Stimulated activated CD4-positive, alpha-beta T cell treated with anti-CD3 and anti-CD28 coated beads, Interleukin-2, amount 100 ng/mL, for 48 hours (primary cell): ENCODE measurements around the gene XYLT1.

ENCODE experiments used
- DNase-seq, 2 donors: peaks; one replicate each; pipeline ENCODE4 v3.0.0-alpha.2; 2020

Gene XYLT1

GRCh38 chr16:17162560-17162959 is 308.2 kb downstream of the XYLT1 start:
- no peak for DNase-seq

- no peak for DNase-seq
Measured at GRCh38 chr16:17160920-17161431, 309.8 kb downstream of the XYLT1 start.

GRCh38 chr16:17160285-17160853 is 310.4 kb downstream of the XYLT1 start:
- no peak for DNase-seq

- DNase-seq: no peak
Measured at GRCh38 chr16:17159617-17160016, 311.1 kb downstream of the XYLT1 start.

- no peak for DNase-seq
Measured at GRCh38 chr16:17155936-17156335, 314.8 kb downstream of the XYLT1 start.

GRCh38 chr16:17155485-17155884 is 315.3 kb downstream of the XYLT1 start:
- DNase-seq: no peak

GRCh38 chr16:17154981-17155380 is 315.8 kb downstream of the XYLT1 start:
- no peak for DNase-seq

GRCh38 chr16:17152311-17152710 is 318.4 kb downstream of the XYLT1 start:
- no peak for DNase-seq

GRCh38 chr16:17151335-17151734 is 319.4 kb downstream of the XYLT1 start:
- no peak for DNase-seq

- no peak for DNase-seq
Measured at GRCh38 chr16:17149904-17150483, 320.8 kb downstream of the XYLT1 start.

GRCh38 chr16:17147942-17148341 is 322.8 kb downstream of the XYLT1 start:
- no peak for DNase-seq

- DNase-seq: no peak
Measured at GRCh38 chr16:17145029-17145428, 325.7 kb downstream of the XYLT1 start.

GRCh38 chr16:17144431-17144830 is 326.3 kb downstream of the XYLT1 start:
- DNase-seq: no peak

- DNase-seq: no peak
Measured at GRCh38 chr16:17143546-17144419, 327.0 kb downstream of the XYLT1 start.

GRCh38 chr16:17138801-17139200 is 332.0 kb downstream of the XYLT1 start:
- no peak for DNase-seq

- DNase-seq: no peak
Measured at GRCh38 chr16:17135439-17135838, 335.3 kb downstream of the XYLT1 start.

GRCh38 chr16:17134586-17134985 is 336.2 kb downstream of the XYLT1 start:
- no peak for DNase-seq

GRCh38 chr16:17133851-17134250 is 336.9 kb downstream of the XYLT1 start:
- DNase-seq: no peak

- no peak for DNase-seq
Measured at GRCh38 chr16:17131351-17131750, 339.4 kb downstream of the XYLT1 start.

GRCh38 chr16:17130733-17131132 is 340.0 kb downstream of the XYLT1 start:
- DNase-seq: no peak

- DNase-seq: no peak
Measured at GRCh38 chr16:17129971-17130370, 340.8 kb downstream of the XYLT1 start.

- DNase-seq: no peak
Measured at GRCh38 chr16:17128791-17129190, 342.0 kb downstream of the XYLT1 start.

GRCh38 chr16:17126156-17126555 is 344.6 kb downstream of the XYLT1 start:
- DNase-seq: no peak

- no peak for DNase-seq
Measured at GRCh38 chr16:17125671-17126070, 345.1 kb downstream of the XYLT1 start.
